Endothelial cell of umbilical vein (primary cell): ENCODE data around the gene WNT8B. TPM values are rescaled to one million over a fixed set of nuclear protein-coding genes. Genes with fewer than 3 reads are reported as not detected.

Experiments used
- BruUV-seq: library from RNA; stranded (reverse); fragments of 400-500 nt; replicated peaks from 2 replicates; lab custom pipeline; 2021; lab: Mats Ljungman, UMichigan
- CTCF ChIA-PET: fragments of 300-600, 350-600 bp; sonication (Branson Sonifier 250); formaldehyde crosslinking; loops from one replicate; lab custom pipeline; 2021; ENCODE audit warnings: antibody characterized with exemption, inconsistent platforms; lab: Charles Lee
- POLR2A ChIA-PET: fragments of 300-600, 350-600 bp; sonication (Branson Sonifier 250); formaldehyde crosslinking; loops from one replicate; lab custom pipeline; 2021; ENCODE audit warnings: antibody characterized with exemption, inconsistent platforms; lab: Charles Lee
- DNase-seq: peaks from one replicate; pipeline ENCODE4 v3.0.0-alpha.2; 2011; ENCODE audit warnings: low read depth, low spot score
- FAIRE-seq: peaks from 2 replicates; lab custom pipeline; 2011; peaks lifted over from hg19 to GRCh38; lab: Jason Lieb, UNC
- H2AFZ ChIP-seq: 2 replicates; pipeline ENCODE4 v1.6.0; 2012; ENCODE audit warnings: low read depth, low read length, control low read depth, inconsistent platforms
- H3K27ac ChIP-seq: 2 replicates; pipeline ENCODE4 v1.5.1; 2011; ENCODE audit warnings: low read depth, mild to moderate bottlenecking, control low read depth, low read length, moderate library complexity; ENCODE audit not compliant: insufficient read depth
- H3K27me3 ChIP-seq, 2 experiments: 2 replicates each; pipeline versions ENCODE4 v1.6.0 to v1.6.1; 2011; ENCODE audit warnings: low read length in 2 of 2, mixed read lengths in 1 of 2; ENCODE audit not compliant: control insufficient read depth in 2 of 2, insufficient read depth in 2 of 2
- H3K36me3 ChIP-seq, 2 experiments: 2 replicates in 1 of 2; 3 replicates in 1 of 2; pipeline ENCODE4 v1.5.1; 2011; ENCODE audit warnings: low read length in 2 of 2, mild to moderate bottlenecking in 1 of 2, moderate library complexity in 1 of 2; ENCODE audit not compliant: control insufficient read depth in 2 of 2, insufficient read depth in 2 of 2; ENCODE audit errors: extremely low read depth in 1 of 2
- H3K4me1 ChIP-seq: 3 replicates; pipeline ENCODE4 v1.5.1; 2011; ENCODE audit warnings: mild to moderate bottlenecking, low read length; ENCODE audit not compliant: control insufficient read depth, insufficient read depth; ENCODE audit errors: extremely low read depth
- H3K4me2 ChIP-seq: 2 replicates; pipeline ENCODE4 v1.6.1; 2011; ENCODE audit warnings: low read length, control low read depth, mixed read lengths; ENCODE audit not compliant: insufficient read depth
- H3K4me3 ChIP-seq, 3 experiments: fragments of 200-600 bp in 1 of 3; sonication (generic), shearing (Covaris generic) in 1 of 3; replicated peaks in 1 of 3; 2 replicates each; pipeline ENCODE4 v1.5.1; 2011 to 2016; ENCODE audit warnings: control low read depth in 3 of 3, low read length in 3 of 3, mild to moderate bottlenecking in 2 of 3, inconsistent platforms in 1 of 3, low read depth in 1 of 3, moderate library complexity in 1 of 3; ENCODE audit not compliant: insufficient read depth in 1 of 3
- H3K79me2 ChIP-seq: 2 replicates; pipeline ENCODE4 v1.6.0; 2012; ENCODE audit warnings: low read length, inconsistent platforms; ENCODE audit not compliant: control insufficient read depth, insufficient read depth
- H3K9ac ChIP-seq: replicated peaks from 2 replicates; pipeline ENCODE3; 2011; ENCODE audit warnings: low read length, control low read depth; ENCODE audit not compliant: insufficient read depth; ENCODE audit errors: extremely low read depth
- H3K9me1 ChIP-seq: replicated peaks from 3 replicates; pipeline ENCODE4 v1.6.0; 2011; ENCODE audit warnings: mild to moderate bottlenecking, low read length; ENCODE audit not compliant: control insufficient read depth, insufficient read depth; ENCODE audit errors: extremely low read depth
- H3K9me3 ChIP-seq: replicated peaks from 2 replicates; pipeline ENCODE4 v1.5.1; 2012; ENCODE audit warnings: low read length, inconsistent platforms; ENCODE audit not compliant: control insufficient read depth, insufficient read depth
- H4K20me1 ChIP-seq: replicated peaks from 2 replicates; pipeline ENCODE3; 2011; ENCODE audit warnings: mild to moderate bottlenecking, low read length; ENCODE audit not compliant: control insufficient read depth, insufficient read depth; ENCODE audit errors: extremely low read depth
- CTCF ChIP-seq, 2 donors: IDR thresholded peaks; 1 replicate in 1 of 2; 2 replicates in 1 of 2; pipeline ENCODE4 v1.5.1; 2011; ENCODE audit warnings: low read length in 2 of 2, mild to moderate bottlenecking in 2 of 2, moderate library complexity in 2 of 2, control low read depth in 1 of 2, inconsistent platforms in 1 of 2, low read depth in 1 of 2; ENCODE audit not compliant: insufficient read depth in 1 of 2; ENCODE audit errors: extremely low read depth in 1 of 2
- EZH2 ChIP-seq: IDR thresholded peaks from 2 replicates; pipeline ENCODE4 v1.6.1; 2012; ENCODE audit warnings: borderline replicate concordance, low read depth, mild to moderate bottlenecking, moderate library complexity, low read length, inconsistent platforms; ENCODE audit not compliant: severe bottlenecking
- FOS ChIP-seq: IDR thresholded peaks from 2 replicates; pipeline ENCODE4 v1.6.1; 2011; ENCODE audit warnings: mild to moderate bottlenecking, low read length, moderate library complexity, borderline replicate concordance; ENCODE audit not compliant: insufficient read depth
- GATA2 ChIP-seq: IDR thresholded peaks from 2 replicates; pipeline ENCODE4 v1.7.0; 2011; ENCODE audit warnings: low read depth, mild to moderate bottlenecking, moderate library complexity, mixed read lengths, low read length; ENCODE audit not compliant: insufficient read length, insufficient read depth
- JUN ChIP-seq: IDR thresholded peaks from 2 replicates; pipeline ENCODE4 v1.6.1; 2011; ENCODE audit warnings: borderline replicate concordance, low read depth; ENCODE audit not compliant: insufficient read length, insufficient read depth
- MAX ChIP-seq: IDR thresholded peaks from 2 replicates; pipeline ENCODE4 v1.6.1; 2011; ENCODE audit not compliant: insufficient read depth, insufficient read length
- MYC ChIP-seq: IDR thresholded peaks from one replicate; pipeline ENCODE4 v1.6.1; 2011; ENCODE audit warnings: mild to moderate bottlenecking, low read depth, low read length
- POLR2A ChIP-seq: IDR thresholded peaks from 2 replicates; pipeline ENCODE4 v1.6.1; 2012; ENCODE audit warnings: low read depth, mild to moderate bottlenecking, control low read depth, low read length
- POLR2AphosphoS5 ChIP-seq: IDR thresholded peaks from 2 replicates; pipeline ENCODE4 v1.6.1; 2012; ENCODE audit warnings: low read depth, mild to moderate bottlenecking, control low read depth, low read length, moderate library complexity; ENCODE audit not compliant: insufficient read depth
- dilution Hi-C: fragments of 300-500 bp; cut with MboI; formaldehyde crosslinking; loops from one replicate; pipeline ENCODE4 v1.15.0; 2019; ENCODE audit warnings: low sequenced_read_pairs; ENCODE audit not compliant: extremely low pct_ligation_motif_present
- intact Hi-C: fragments of 100-400 bp; cut with micrococcal nuclease; formaldehyde crosslinking; loops from one replicate; pipeline ENCODE4 v1.10.0; 2022
- polyA plus RNA-seq, 4 experiments: library from polyadenylated mRNA; depleted of rRNA in 3 of 4; stranded (reverse) in 3 of 4; unstranded in 1 of 4; fragments of >200 nt; gene quantifications; 2 replicates each; pipeline versions ENCODE4 v1.2.1 to v1.2.3, GENCODE V29; 2011 to 2012; ENCODE audit warnings: missing spikeins in 1 of 4
- total RNA-seq: library from RNA; stranded (reverse); gene quantifications from 2 replicates; pipeline ENCODE4 v1.2.3, GENCODE V29; 2021

Gene WNT8B
- total and polyA plus RNA-seq, 2 donors (not counting 3 experiments of a cell fraction or from before 2014, with no cell fraction given), result not detected

GRCh38 chr10:100485801-100486495 is 23.1 kb downstream of the WNT8B start:
- FAIRE-seq, result no peak
- H3K9ac ChIP-seq, result no peak overlapping the region
- CTCF ChIA-PET, result interaction anchor here (2.9 to 6.8 kb wide), 2 partner anchors 31 to 33 kb away, joined by 14 to 78 read pairs; no protein-coding TSS in a partner anchor

More at GRCh38 chr10:100485801-100486495, 23.1 kb downstream of the WNT8B start:
- no peak for DNase-seq
- dilution Hi-C loops (no loop called here), intact Hi-C loops (no loop called here)
- Histone ChIP-seq H3K27me3 (peaks cover 11% of the 10 kb centered on the region in 2 experiments), H3K27ac (no peak overlapping the region), H4K20me1 (no peaks in the 10 kb centered on the region), H3K4me3 (no peak overlapping the region), H3K4me1 (peaks cover 12% of the 10 kb centered on the region), H3K79me2 (no peaks in the 10 kb centered on the region), H3K4me2 (no peak overlapping the region), H3K9me3 (no peaks in the 10 kb centered on the region), H2AFZ (no peak overlapping the region), H3K9me1 (no peaks in the 10 kb centered on the region), H3K36me3 (peaks cover 0 to 7% of the 10 kb centered on the region in 2 experiments)
- TF ChIP-seq POLR2AphosphoS5 (no peak), FOS (no peak), MYC (no peak), POLR2A (no peak), EZH2 (no peak), JUN (no peak), GATA2 (no peak), CTCF (IDR thresholded peaks at IDR 0.05; ENCODE audit: extremely low read depth in 1 of 2, insufficient read depth in 1 of 2, low read depth in 1 of 2, low read length in 2 of 2) (no peak), MAX (no peak)
- POLR2A ChIA-PET, result no interaction called here
- no TSS peak for BruUV-seq
